Choroid plexus epithelial cell (primary cell): ENCODE measurements around the gene ETFBKMT.
A peak's percentile ranks its signal among the peaks of the same experiment; 100 is the strongest.

Experiments used
- DNase-seq: peaks from one replicate; pipeline ENCODE4 v3.0.0-alpha.2; 2010; ENCODE audit warnings: low read depth
- H3K4me3 ChIP-seq: 2 replicates; pipeline ENCODE4 v1.5.1; 2011; ENCODE audit warnings: low read depth, mild to moderate bottlenecking, control low read depth, low read length, moderate library complexity
- CTCF ChIP-seq: conservative IDR thresholded peaks from 2 replicates; pipeline ENCODE4 v1.5.1; 2011; ENCODE audit warnings: low read depth, mild to moderate bottlenecking, control low read depth, inconsistent platforms, low read length, moderate library complexity

The ETFBKMT gene

GRCh38 chr12:31659087-31659942, at the start of gene ETFBKMT:
Gene ETFBKMT (plus strand): TSS chr12:31659688. CDS start chr12:31661954, 2,266 bp downstream.
- peak; percentile 23 for TF ChIP-seq CTCF
- DNase-seq = peak; percentile 84
- peak within 1 kb of the TSS; percentile 75 for H3K4me3 ChIP-seq

GRCh38 chr12:31612819-31613218, 46.7 kb upstream of the ETFBKMT start:
- DNase-seq = no peak
- no peak overlapping the region for H3K4me3 ChIP-seq
- no peak for TF ChIP-seq CTCF

GRCh38 chr12:31618228-31619025, 41.1 kb upstream of the ETFBKMT start:
- DNase-seq = peak; percentile 68
- no peak for TF ChIP-seq CTCF
- H3K4me3 ChIP-seq = no peak overlapping the region

- peak; percentile 46 for DNase-seq
- no peak overlapping the region for H3K4me3 ChIP-seq
- TF ChIP-seq CTCF = no peak
Observed at GRCh38 chr12:31620311-31620710, 39.2 kb upstream of the ETFBKMT start.

- no peak overlapping the region for H3K4me3 ChIP-seq
- no peak for DNase-seq
- TF ChIP-seq CTCF = no peak
Observed at GRCh38 chr12:31622038-31622437, 37.5 kb upstream of the ETFBKMT start.

- TF ChIP-seq CTCF = no peak
- H3K4me3 ChIP-seq = no peak overlapping the region
- DNase-seq = peak; percentile 20
Observed at GRCh38 chr12:31626270-31626995, 33.1 kb upstream of the ETFBKMT start.
